ENCODE data around the gene TACC2.

The TACC2 gene

DNA sequence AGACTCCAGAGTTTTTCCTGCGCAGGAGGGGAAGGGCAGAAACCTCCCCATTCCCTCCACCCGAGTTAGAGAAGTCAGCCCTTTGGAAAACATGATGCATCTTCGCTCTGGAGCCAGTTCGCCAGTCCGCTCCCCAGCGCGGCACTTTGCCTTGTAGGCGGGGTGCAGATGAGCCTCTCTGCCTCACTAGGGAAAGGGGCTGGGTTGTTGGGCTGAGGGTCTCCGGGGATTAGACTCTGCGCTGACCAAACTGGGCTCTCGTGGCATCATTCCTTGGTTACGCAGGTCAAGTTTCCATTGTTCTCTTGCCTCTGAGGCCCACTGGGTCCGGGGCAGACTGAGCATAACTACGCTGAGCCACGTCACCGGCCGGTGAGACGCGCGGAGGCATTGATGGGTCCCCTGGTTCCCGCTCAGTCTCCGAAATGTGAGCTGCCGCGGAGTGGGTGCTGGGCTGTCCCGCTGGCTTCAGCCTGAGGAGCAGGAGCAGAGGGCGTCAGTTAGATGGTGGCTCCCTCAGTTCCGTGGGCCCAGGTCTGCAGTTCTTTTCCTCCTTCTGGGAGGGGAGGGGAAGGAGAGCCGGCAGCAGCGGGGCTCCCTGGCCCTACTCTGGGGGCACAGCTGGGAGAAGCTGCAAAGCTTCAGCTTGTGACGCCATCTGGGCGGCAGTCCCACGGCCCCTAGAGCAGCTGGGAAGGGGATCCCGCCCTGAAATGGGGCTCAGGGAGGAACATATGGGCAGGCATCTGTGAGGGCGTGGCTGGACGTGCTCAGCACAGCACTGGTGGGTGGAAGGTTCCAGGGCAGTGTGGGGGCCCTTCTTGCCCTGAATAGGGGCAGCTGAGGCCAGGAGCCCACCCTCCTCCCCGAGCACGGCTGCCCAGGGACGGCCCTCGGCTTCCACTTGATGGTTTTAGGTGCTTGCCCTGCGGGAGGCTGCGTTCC is 160.9 kb downstream of the TACC2 start:
- no peak overlapping the region for H3K4me3 ChIP-seq (ENCODE audit: low read length)
- TF ChIP-seq ZNF274 (IDR thresholded peaks at IDR 0.05; ENCODE audit: low read depth, low read length), result no peak

DNA sequence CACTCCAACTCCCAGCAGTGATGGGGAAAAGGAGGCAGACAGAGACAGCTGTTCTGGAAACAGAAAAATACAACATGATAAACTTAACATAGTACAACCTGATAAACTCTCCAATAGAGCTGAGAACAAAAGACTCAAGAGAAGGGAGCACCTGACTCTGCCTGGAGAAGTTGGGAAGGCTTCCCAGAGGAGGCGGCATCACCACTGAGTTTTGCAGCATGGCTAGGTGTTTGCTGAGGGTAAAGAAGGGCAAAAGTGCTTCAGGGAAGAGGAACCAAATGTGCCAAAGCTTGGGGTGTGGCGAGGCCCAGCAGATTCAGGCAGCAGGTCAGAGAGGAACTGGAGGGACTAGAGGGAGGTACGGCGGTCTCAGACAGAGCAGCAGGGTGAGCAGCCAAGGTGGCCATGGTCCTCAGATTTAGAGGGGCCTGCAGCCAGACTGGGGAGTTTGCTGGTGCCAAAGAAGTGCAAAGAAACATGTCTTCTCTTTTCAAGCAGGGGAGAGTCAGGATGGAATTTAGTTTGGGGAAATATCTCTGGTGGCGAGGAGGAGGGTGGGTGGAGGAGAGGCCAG is 162.2 kb downstream of the TACC2 start:
- no peak for TF ChIP-seq ZNF274 (IDR thresholded peaks at IDR 0.05; ENCODE audit: low read depth, low read length)
- no peak overlapping the region for H3K4me3 ChIP-seq (ENCODE audit: low read length)

DNA sequence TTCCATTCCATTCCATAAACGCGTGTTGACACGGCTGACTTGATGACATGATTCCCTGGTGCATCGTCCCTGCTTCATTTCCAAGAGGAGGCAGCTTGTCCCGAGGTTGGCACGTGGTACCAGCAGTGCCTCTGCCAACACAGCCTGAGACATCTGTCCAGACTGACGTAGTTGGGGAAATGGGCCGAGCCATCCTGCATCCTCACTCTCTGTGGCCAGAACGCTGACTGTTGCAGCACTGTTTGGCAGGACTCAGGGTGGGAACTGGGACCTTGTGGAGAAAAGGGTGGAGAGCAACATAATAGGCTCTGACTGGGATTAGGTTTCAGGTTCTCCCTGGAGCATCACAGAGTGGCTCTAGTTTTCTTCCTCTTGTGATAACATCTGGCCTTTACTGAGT is 163.6 kb downstream of the TACC2 start:
- TF ChIP-seq ZNF274 (IDR thresholded peaks at IDR 0.05; ENCODE audit: low read depth, low read length), result no peak

DNA sequence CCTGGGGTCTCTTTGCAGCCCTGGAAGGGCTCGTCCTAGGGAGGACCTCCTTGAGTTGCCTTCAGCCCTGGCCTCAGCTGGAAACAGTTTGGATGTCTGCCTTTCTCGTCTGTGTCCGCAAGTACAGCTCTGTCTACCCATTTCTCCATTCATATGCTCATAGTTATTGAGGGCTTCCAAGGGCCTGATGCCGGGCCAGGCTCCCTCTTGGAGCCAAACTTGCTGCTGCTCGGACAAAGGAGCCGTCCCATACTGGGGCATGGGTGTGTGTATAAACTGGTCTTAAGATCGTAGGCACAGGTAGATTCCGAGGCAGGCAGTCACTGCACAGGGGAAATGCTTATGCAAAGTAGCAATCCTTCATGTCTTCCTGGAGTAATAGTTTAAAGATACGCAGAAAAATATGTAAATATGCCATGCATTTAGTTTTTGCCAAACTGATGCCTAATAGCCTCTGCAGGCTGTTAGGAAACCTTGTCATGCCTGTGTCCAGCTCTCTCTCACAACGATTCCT is 165.1 kb downstream of the TACC2 start:
- H3K4me3 ChIP-seq (ENCODE audit: low read length), result no peak overlapping the region
- TF ChIP-seq ZNF274 (IDR thresholded peaks at IDR 0.05; ENCODE audit: low read depth, low read length), result no peak

More for the DNA sequence above, 163.6 kb downstream of the TACC2 start:
- H3K4me3 ChIP-seq (ENCODE audit: low read length), result no peak overlapping the region

DNA sequence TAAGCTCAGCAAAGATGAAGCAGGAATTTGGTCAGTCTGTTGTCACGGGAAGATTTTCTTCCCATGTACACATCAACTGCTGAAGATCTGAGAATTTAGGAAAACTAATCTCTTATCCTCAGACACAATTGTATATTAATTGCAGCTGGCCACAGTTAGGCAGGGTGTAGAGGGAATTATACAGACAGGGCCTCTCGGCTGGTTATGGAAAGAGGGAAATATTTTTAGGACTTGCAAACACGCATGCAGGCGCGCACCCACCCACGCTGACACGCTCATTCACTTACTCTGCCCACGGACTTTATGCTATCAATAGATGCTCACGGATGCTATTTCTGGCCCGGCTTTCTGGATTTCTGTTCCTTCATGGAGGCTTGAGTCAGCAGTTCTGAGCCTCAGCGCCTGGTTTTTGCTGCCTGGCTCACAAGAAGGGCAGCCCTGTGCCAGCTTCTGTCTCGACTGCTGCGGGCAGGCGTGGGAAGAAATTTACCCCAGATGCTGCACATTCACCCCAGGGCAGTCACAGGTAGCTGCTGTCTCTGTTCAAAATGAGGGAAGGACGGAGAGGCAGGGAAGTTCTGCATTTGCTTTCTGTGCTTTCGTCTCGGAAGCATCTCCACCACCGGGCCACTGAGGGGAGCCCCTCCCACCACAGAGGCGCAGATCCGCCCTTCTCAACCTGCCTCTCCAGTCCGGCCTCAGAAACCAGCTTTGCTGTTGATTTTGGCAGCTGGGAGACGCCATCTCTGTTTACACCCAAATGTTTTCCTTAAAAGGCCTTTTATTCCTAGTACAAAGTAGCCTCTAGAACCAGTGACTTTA is 165.8 kb downstream of the TACC2 start:
- no peak for TF ChIP-seq ZNF274 (IDR thresholded peaks at IDR 0.05; ENCODE audit: low read depth, low read length)
- H3K4me3 ChIP-seq (ENCODE audit: low read length), result no peak overlapping the region

DNA sequence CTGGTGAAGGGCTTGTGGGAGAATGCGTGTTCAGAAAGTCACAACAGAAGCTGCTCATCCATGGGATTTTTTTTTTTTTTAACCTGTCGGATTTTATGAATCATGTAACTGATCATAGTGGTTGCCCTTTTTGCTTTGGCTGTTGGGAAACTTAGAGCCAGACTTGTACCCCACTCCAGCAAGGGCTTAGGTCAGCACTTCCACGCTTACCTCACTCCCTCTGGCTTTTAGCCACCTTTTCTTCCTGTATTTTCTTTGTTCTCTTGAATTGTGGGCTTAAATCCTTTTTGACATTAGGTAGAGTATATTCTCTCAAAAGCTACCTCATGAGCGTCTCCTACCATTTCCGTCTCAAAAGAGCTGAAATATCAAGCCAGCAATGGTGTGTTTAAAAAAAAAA is 168.5 kb downstream of the TACC2 start:
- TF ChIP-seq ZNF274 (IDR thresholded peaks at IDR 0.05; ENCODE audit: low read depth, low read length), result no peak
- no peak overlapping the region for H3K4me3 ChIP-seq (ENCODE audit: low read length)

DNA sequence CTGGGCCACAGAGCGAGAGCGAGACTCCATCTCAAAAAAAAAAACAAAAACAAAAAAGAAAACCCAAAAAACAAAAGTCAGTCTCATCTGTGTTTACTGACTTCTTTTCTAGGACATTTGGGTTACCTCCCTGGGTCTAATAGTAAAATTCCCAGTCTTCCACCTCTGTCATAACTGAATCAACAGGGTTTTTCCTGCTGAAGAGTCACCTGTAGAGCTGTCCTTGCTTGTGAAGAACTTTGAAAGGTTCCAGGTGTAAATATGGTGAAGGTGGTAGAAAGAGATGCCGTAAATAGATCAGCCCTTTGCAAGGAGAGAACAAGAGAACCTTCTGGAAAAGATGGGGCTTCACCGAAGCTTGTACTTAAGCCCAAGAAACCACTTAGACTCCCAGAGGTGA is 169.4 kb downstream of the TACC2 start:
- H3K4me3 ChIP-seq (ENCODE audit: low read length), result no peak overlapping the region
- no peak for TF ChIP-seq ZNF274 (IDR thresholded peaks at IDR 0.05; ENCODE audit: low read depth, low read length)

DNA sequence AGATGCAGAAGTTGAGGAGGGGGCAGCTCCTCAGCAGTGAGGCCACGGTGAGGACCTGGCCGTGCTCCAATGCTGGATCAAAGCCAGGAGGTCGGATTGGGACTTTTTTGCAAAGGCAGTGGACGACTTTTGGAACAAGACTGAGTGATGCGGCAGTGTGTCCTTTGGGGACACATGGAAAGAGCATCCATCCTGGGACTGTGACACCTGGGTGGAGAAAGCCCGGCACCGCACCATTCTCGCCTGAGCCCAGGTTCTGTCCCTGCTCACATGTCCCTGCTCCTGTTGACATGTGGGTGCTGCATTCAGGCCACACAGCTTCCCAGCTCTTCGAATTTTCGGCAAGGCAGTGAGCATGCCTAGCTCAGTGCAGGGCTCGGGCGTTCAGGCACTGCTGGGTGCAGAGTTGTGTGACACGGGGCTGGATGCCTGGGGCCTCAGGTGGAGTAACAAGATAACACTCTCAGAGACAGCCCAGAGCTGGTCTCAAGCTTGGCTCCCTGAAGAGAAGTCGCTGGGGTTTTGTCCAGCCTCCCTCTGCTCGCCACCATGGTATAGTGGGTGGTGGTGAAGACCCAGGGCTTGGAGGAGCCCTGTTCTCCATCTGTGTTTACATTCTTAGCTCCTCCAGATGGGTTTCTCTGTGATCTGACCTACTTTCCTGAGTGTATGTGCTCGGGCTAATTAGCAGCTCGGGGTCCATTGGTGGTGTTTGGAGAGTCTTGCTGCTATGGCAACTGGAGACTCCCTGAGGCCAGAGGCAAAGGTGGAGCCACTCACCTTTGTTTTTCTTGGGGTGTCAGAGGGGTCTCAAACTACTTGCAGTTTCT is 170.4 kb downstream of the TACC2 start:
- no peak for TF ChIP-seq ZNF274 (IDR thresholded peaks at IDR 0.05; ENCODE audit: low read depth, low read length)
- no peak overlapping the region for H3K4me3 ChIP-seq (ENCODE audit: low read length)

DNA sequence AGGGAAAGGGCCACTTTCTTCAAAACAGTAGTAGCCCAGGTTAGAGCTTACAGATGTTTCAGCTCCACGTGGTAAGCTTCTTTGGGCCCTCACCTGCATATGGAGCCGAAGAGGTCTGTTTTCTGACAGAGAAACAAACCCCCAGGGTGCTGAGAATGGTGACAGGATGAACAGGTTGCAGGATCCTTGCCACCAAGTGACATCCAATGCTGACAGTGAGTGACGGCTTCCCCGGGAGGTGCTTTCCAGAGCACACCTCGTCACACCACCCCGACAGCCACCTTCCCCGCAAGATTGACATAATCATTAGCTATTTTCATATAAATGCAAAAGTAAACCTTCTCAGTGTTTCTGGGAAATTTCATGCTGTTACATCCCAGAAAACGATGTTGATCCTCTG is 172.8 kb downstream of the TACC2 start:
- TF ChIP-seq ZNF274 (IDR thresholded peaks at IDR 0.05; ENCODE audit: low read depth, low read length), result no peak
- no peak overlapping the region for H3K4me3 ChIP-seq (ENCODE audit: low read length)

DNA sequence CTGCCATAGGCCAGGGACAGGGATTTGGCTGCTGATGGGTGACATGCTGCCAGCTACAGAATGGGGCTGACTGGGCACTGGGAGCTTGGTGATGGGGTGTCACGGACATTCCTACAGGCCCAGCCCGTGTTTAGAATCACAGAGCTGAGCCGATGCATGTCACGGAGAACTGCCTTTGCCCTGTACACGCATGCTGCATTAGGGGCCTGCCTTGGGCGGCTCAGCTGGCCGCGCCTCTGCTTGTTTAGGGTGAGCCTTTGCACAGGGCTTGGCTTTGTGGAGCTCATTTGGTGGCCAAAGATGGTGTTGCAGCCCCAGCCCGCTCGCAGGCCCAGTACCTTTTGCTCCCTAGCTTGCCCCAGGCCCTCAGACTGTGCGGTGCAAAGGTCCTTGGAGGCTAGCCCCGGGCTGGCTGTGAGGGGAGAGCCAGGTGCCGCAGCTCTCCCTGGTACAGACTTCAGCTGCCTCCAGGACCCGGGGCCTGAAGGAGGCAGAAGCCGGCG is 173.8 kb downstream of the TACC2 start:
- TF ChIP-seq ZNF274 (IDR thresholded peaks at IDR 0.05; ENCODE audit: low read depth, low read length), result no peak
- H3K4me3 ChIP-seq (ENCODE audit: low read length), result no peak overlapping the region

DNA sequence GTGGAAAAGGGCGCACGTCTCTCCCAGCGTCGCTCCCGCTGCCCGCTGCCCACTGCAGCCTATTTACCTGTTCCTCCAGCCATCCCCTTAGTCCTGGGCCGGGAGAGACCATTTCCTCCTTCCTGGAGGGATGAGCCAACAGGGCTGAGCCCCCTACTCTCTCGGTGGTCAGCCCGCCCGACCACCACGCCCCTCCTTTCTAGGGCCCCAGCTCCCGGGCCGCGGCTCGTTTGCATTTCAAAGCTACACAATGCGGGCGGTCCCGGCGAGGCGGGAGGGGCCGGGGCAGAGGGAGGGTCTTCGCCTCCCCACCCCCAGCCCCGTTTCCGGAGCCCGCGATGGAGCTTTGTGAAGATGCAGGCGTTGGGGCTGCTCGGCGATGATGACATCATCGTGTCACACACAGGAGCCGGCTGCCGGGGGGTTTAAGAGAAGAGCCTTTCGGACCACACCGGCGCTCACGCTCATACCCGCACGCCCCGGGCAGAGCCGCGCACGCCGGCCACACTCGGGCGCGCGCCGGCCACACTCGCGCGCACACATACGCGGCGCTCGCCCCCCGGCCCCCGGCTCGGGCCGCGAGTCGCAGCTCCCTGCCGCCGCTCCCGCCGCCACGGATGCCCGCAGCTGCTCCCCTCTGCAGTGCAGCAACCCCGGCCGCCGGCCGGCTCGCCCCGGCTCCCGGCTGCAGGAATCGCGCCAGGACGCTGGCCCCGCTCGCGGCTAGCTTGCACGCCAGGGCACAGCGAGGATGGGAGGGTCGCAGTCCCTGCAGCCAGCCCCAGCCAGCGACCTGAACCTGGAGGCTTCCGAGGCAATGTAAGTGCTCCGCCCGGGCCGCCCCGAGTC is 174.4 kb downstream of the TACC2 start:
- no peak overlapping the region for H3K4me3 ChIP-seq (ENCODE audit: low read length)
- no peak for TF ChIP-seq ZNF274 (IDR thresholded peaks at IDR 0.05; ENCODE audit: low read depth, low read length)

DNA sequence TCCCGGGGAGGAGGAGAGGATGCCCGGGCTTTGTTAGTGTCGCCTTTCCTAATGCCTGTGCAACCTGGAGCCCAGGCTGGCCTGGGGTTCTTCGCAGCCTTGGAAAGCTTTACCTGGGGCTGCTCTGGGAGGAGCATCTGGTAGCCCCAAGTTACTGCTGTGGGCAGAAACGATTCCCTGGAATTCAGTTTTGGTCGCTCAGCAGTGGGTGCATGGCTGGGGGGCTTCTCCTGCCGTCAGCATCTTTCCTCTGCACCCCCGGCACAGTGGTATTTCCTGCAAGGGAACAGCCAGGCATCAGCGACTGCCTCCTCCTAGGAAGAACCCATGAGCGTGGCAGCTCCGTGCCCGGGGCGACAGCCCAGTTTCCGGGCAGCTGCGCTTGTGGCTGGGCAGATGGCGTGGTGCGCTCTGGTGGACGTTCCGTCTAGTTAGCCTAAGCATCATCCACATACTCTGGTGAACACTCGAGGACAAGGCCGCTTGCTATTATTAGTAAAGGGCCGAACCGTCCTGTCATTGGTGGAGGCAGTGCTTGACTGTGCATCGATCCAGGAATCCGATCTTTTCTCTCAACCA is 175.1 kb downstream of the TACC2 start:
- TF ChIP-seq ZNF274 (IDR thresholded peaks at IDR 0.05; ENCODE audit: low read depth, low read length), result no peak
- no peak overlapping the region for H3K4me3 ChIP-seq (ENCODE audit: low read length)

All from GM08714 (cell line).